SK-N-SH (cell line): Measurements from ENCODE around the gene PDZD8. TPM values are rescaled to one million over a fixed set of nuclear protein-coding genes. Genes with fewer than 3 reads are reported as not detected.

Source experiments
- CTCF ChIA-PET: fragments of 300-600, 350-600 bp; formaldehyde crosslinking; extraction: SDS; loops from one replicate; lab custom pipeline; 2021; lab: Yijun Ruan, JAX
- POLR2A ChIA-PET: fragments of 350-600 bp; sonication (Branson Sonifier 250); formaldehyde crosslinking; extraction: SDS; loops from one replicate; lab custom pipeline; 2020; ENCODE audit warnings: antibody characterized with exemption, inconsistent platforms; lab: Yijun Ruan, JAX
- DNase-seq: peaks from one replicate; pipeline ENCODE4 v3.0.0; 2012
- H2AFZ ChIP-seq: fragments of 200-600 bp; sonication (generic); 2 replicates; pipeline ENCODE4 v1.8.1; 2016; ENCODE audit warnings: antibody characterized with exemption, mild to moderate bottlenecking, low read depth
- H3F3A ChIP-seq: fragments of 200-600 bp; sonication (generic); replicated peaks from 2 replicates; pipeline ENCODE3; 2016; ENCODE audit warnings: antibody characterized with exemption, mild to moderate bottlenecking; ENCODE audit not compliant: insufficient read depth
- H3K27ac ChIP-seq, 2 experiments: fragments of 200-500 bp in 1 of 2; fragments of 200-600 bp in 1 of 2; sonication (Bioruptor generic) in 1 of 2; sonication (generic), shearing (Covaris generic) in 1 of 2; 2 replicates each; pipeline versions ENCODE4 v1.5.1 to v1.6.1; 2014 to 2016; ENCODE audit warnings: low read depth in 2 of 2, inconsistent platforms in 1 of 2, low read length in 1 of 2, mild to moderate bottlenecking in 1 of 2, mixed read lengths in 1 of 2
- H3K27me3 ChIP-seq: fragments of 200-600 bp; sonication (generic), shearing (Covaris generic); 2 replicates; pipeline ENCODE4 v1.6.1; 2016; ENCODE audit warnings: mixed run types; ENCODE audit not compliant: insufficient read depth
- H3K36me3 ChIP-seq, 2 experiments: fragments of 200-500 bp in 1 of 2; fragments of 200-600 bp in 1 of 2; sonication (Bioruptor generic) in 1 of 2; sonication (generic) in 1 of 2; replicated peaks in 1 of 2; 2 replicates each; pipeline versions ENCODE3 to v1.5.1; 2014 to 2016; ENCODE audit warnings: low read length in 1 of 2, mild to moderate bottlenecking in 1 of 2; ENCODE audit not compliant: insufficient read depth in 2 of 2, control insufficient read depth in 1 of 2
- H3K4me1 ChIP-seq, 2 experiments: fragments of 200-500 bp in 1 of 2; fragments of 200-600 bp in 1 of 2; sonication (Bioruptor generic) in 1 of 2; sonication (generic), shearing (Covaris generic) in 1 of 2; 2 replicates each; pipeline versions ENCODE4 v1.5.1 to v1.6.1; 2014 to 2016; ENCODE audit warnings: low read depth in 1 of 2, low read length in 1 of 2, mixed run types in 1 of 2; ENCODE audit not compliant: insufficient read depth in 2 of 2, control insufficient read depth in 1 of 2
- H3K4me2 ChIP-seq: fragments of 200-600 bp; sonication (generic), shearing (Covaris generic); 2 replicates; pipeline ENCODE4 v1.6.1; 2017; ENCODE audit warnings: mixed run types
- H3K4me3 ChIP-seq, 2 experiments: fragments of 200-500 bp in 1 of 2; fragments of 200-600 bp in 1 of 2; sonication (Bioruptor generic) in 1 of 2; sonication (generic), shearing (Covaris generic) in 1 of 2; 2 replicates each; pipeline versions ENCODE4 v1.5.1 to v1.8.1; 2014 to 2016; ENCODE audit warnings: low read depth in 2 of 2, inconsistent platforms in 1 of 2, low read length in 1 of 2, mild to moderate bottlenecking in 1 of 2, mixed read lengths in 1 of 2, moderate library complexity in 1 of 2
- H3K79me2 ChIP-seq: fragments of 200-600 bp; sonication (generic); 2 replicates; pipeline ENCODE4 v1.8.1; 2017; ENCODE audit warnings: mild to moderate bottlenecking; ENCODE audit not compliant: insufficient read depth
- H3K9ac ChIP-seq: fragments of 200-600 bp; sonication (generic); 2 replicates; pipeline ENCODE4 v1.6.1; 2017; ENCODE audit warnings: mixed run types
- H3K9me2 ChIP-seq: fragments of 200-600 bp; sonication (generic); 2 replicates; pipeline ENCODE4 v1.6.1; 2017; ENCODE audit warnings: mixed run types
- H3K9me3 ChIP-seq: fragments of 200-600 bp; sonication (generic); 2 replicates; pipeline ENCODE4 v1.6.1; 2017; ENCODE audit warnings: mixed run types, mild to moderate bottlenecking, moderate library complexity
- H4K20me1 ChIP-seq: fragments of 200-600 bp; sonication (generic); 2 replicates; pipeline ENCODE4 v1.6.1; 2017; ENCODE audit warnings: mild to moderate bottlenecking, mixed run types; ENCODE audit not compliant: insufficient read depth
- CHD2 ChIP-seq: fragments of 150-350 bp; IDR thresholded peaks from 2 replicates; pipeline ENCODE4 v1.6.1; 2018; ENCODE audit warnings: low read length; ENCODE audit not compliant: partially characterized antibody
- EP300 ChIP-seq, 2 experiments: IDR thresholded peaks; 2 replicates each; pipeline versions ENCODE4 v1.4.0 to v1.6.1; 2012; ENCODE audit warnings: borderline replicate concordance in 1 of 2, low read depth in 1 of 2, low read length in 1 of 2
- FOSL2 ChIP-seq: IDR thresholded peaks from 2 replicates; pipeline ENCODE4 v1.4.0; 2012; ENCODE audit warnings: low read depth, mild to moderate bottlenecking, moderate library complexity, borderline replicate concordance
- FOXJ3 ChIP-seq: sonication (generic); formaldehyde crosslinking; IDR thresholded peaks from 2 replicates; pipeline ENCODE4 v1.5.1; 2020; ENCODE audit warnings: mild to moderate bottlenecking, missing genetic modification reagents
- JUND ChIP-seq: IDR thresholded peaks from 2 replicates; pipeline ENCODE4 v1.4.0; 2012
- MEF2A ChIP-seq: IDR thresholded peaks from 2 replicates; pipeline ENCODE4 v1.4.0; 2012; ENCODE audit warnings: low read depth, borderline replicate concordance
- MXI1 ChIP-seq: IDR thresholded peaks from 2 replicates; pipeline ENCODE4 v1.6.1; 2012; ENCODE audit warnings: mild to moderate bottlenecking, low read depth, low read length, improper control_type of control experiment
- NRF1 ChIP-seq: IDR thresholded peaks from 2 replicates; pipeline ENCODE4 v1.6.1; 2012; ENCODE audit warnings: low read depth, mild to moderate bottlenecking, low read length
- POLR2AphosphoS5 ChIP-seq: IDR thresholded peaks from 2 replicates; pipeline ENCODE4 v1.6.1; 2012; ENCODE audit warnings: low read depth, low read length
- RAD21 ChIP-seq: IDR thresholded peaks from 2 replicates; pipeline ENCODE4 v1.6.1; 2012; ENCODE audit warnings: mild to moderate bottlenecking, low read length
- SMC3 ChIP-seq: IDR thresholded peaks from 2 replicates; pipeline ENCODE4 v1.6.1; 2012; ENCODE audit warnings: low read depth, low read length, improper control_type of control experiment
- TEAD4 ChIP-seq: IDR thresholded peaks from 2 replicates; pipeline ENCODE4 v1.4.0; 2012; ENCODE audit warnings: mild to moderate bottlenecking, borderline replicate concordance; ENCODE audit not compliant: insufficient read depth
- YY1 ChIP-seq: IDR thresholded peaks from 2 replicates; pipeline ENCODE4 v1.4.0; 2012; ENCODE audit warnings: low read depth, mild to moderate bottlenecking
- WGBS: methylation state at CpG from one replicate; pipeline ENCODE4 v1.1.6; 2017; ENCODE audit warnings: low lambda C conversion rate; 5-methylcytosine and 5-hydroxymethylcytosine counted together
- polyA plus RNA-seq, 3 experiments: library from polyadenylated mRNA; depleted of rRNA; stranded (reverse); fragments of >200 nt; gene quantifications; 2 replicates each; pipeline ENCODE4 v1.2.3, GENCODE V29; 2012
- TF ChIP-seq, protein P1 (sequence below): fragments of 200-600 bp; sonication (generic); IDR thresholded peaks from 2 replicates; pipeline ENCODE4 v1.6.1; 2017; ENCODE audit warnings: antibody characterized with exemption, mild to moderate bottlenecking, moderate library complexity
- TF ChIP-seq, protein P2 (sequence below): IDR thresholded peaks from 2 replicates; pipeline ENCODE4 v1.6.1; 2012; ENCODE audit warnings: mild to moderate bottlenecking, low read depth, low read length, moderate library complexity
- TF ChIP-seq, protein P3 (sequence below): fragments of 150-350 bp; IDR thresholded peaks from 2 replicates; pipeline ENCODE4 v1.6.1; 2016; ENCODE audit warnings: mild to moderate bottlenecking, low read depth, low read length

Gene PDZD8
- polyA plus RNA-seq, 1 of the 3 experiments (the other 2 are of a cell fraction), result 6.6 TPM

DNA sequence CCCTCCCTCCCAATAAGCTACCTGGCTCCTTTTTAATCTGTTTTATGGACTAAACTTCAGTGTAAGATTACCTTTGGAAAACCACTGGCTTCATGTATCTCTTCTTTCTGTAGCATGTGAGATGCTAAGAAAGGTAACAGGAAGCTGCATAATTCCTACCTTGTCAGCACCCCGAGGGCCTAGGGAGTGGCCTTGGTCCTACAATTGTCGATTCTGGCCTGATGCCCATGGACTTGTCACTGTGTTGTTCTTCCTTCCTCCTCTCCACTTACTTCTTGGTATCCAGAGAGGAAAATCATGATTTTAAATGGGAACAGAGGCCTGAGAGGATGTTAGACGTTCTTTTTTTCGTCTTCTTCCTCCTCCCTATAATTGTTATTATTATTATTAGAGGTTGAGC lies 42.9 kb upstream of the PDZD8 start:
- no peak overlapping the region for H2AFZ ChIP-seq
- 32% methylated on average over 4 of the region's 4 CpGs for WGBS
- POLR2A ChIA-PET, result no interaction called here

DNA sequence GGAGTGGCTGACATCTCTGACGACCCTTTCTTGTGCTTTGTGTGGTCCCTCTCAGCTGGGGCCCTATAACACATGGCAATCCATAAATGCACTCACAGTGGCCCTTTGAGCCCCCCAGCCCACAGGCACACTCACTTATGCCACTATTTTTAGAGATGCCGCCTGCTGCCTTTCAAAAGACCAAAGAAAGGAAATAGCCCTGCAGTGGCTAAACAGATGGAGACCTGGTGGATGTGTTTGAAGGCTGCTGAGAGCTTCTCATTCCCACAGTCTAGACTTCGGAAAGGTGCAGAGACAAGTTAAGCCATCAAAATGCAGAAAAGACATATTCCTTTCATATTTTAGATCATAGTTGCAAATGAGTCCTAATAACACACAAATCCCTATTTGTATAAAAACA lies 42.0 kb upstream of the PDZD8 start:
- H3K9me3 ChIP-seq, result no peaks in the 10 kb centered on the region
- no peaks in the 10 kb centered on the region for H3K36me3 ChIP-seq
- POLR2A ChIA-PET, result no interaction called here
- H4K20me1 ChIP-seq, result no peaks in the 10 kb centered on the region
- CTCF ChIA-PET, result interaction anchor here (1.7 kb wide), 1 partner anchor 201 kb away, joined by 5 read pairs; no protein-coding TSS in a partner anchor
- WGBS, result 16% methylated on average over 2 of the region's 3 CpGs
- H3K79me2 ChIP-seq, result no peaks in the 10 kb centered on the region
- DNase-seq, result no peak
- H3K9ac ChIP-seq, result no peak overlapping the region
- H3K27me3 ChIP-seq, result no peaks in the 10 kb centered on the region
- no peaks in the 10 kb centered on the region for H3K4me1 ChIP-seq
- H3F3A ChIP-seq, result no peaks in the 10 kb centered on the region
- no peak overlapping the region for H2AFZ ChIP-seq
- H3K9me2 ChIP-seq, result no peaks in the 10 kb centered on the region
- no peak overlapping the region for H3K27ac ChIP-seq
- H3K4me2 ChIP-seq, result no peak overlapping the region
- no peak for TF ChIP-seq MXI1
- no peak for TF ChIP-seq MEF2A
- TF ChIP-seq SMC3, result no peak
- no peak for TF ChIP-seq TEAD4
- no peak for TF ChIP-seq RAD21
- TF ChIP-seq EP300 (IDR thresholded peaks at IDR 0.05; ENCODE audit: borderline replicate concordance in 1 of 2, low read depth in 1 of 2, low read length in 1 of 2), result no peak
- no peak for TF ChIP-seq POLR2AphosphoS5
- TF ChIP-seq FOSL2, result no peak
- TF ChIP-seq NRF1, result no peak
- no peak for TF ChIP-seq CHD2
- TF ChIP-seq YY1, result no peak
- no peak for TF ChIP-seq JUND
- TF ChIP-seq, protein P1, sequence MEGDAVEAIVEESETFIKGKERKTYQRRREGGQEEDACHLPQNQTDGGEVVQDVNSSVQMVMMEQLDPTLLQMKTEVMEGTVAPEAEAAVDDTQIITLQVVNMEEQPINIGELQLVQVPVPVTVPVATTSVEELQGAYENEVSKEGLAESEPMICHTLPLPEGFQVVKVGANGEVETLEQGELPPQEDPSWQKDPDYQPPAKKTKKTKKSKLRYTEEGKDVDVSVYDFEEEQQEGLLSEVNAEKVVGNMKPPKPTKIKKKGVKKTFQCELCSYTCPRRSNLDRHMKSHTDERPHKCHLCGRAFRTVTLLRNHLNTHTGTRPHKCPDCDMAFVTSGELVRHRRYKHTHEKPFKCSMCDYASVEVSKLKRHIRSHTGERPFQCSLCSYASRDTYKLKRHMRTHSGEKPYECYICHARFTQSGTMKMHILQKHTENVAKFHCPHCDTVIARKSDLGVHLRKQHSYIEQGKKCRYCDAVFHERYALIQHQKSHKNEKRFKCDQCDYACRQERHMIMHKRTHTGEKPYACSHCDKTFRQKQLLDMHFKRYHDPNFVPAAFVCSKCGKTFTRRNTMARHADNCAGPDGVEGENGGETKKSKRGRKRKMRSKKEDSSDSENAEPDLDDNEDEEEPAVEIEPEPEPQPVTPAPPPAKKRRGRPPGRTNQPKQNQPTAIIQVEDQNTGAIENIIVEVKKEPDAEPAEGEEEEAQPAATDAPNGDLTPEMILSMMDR, result no peak
- H3K4me3 ChIP-seq, result no peak overlapping the region

More for the DNA sequence above, 42.9 kb upstream of the PDZD8 start:
- TF ChIP-seq MEF2A, result no peak
- TF ChIP-seq, protein P2, sequence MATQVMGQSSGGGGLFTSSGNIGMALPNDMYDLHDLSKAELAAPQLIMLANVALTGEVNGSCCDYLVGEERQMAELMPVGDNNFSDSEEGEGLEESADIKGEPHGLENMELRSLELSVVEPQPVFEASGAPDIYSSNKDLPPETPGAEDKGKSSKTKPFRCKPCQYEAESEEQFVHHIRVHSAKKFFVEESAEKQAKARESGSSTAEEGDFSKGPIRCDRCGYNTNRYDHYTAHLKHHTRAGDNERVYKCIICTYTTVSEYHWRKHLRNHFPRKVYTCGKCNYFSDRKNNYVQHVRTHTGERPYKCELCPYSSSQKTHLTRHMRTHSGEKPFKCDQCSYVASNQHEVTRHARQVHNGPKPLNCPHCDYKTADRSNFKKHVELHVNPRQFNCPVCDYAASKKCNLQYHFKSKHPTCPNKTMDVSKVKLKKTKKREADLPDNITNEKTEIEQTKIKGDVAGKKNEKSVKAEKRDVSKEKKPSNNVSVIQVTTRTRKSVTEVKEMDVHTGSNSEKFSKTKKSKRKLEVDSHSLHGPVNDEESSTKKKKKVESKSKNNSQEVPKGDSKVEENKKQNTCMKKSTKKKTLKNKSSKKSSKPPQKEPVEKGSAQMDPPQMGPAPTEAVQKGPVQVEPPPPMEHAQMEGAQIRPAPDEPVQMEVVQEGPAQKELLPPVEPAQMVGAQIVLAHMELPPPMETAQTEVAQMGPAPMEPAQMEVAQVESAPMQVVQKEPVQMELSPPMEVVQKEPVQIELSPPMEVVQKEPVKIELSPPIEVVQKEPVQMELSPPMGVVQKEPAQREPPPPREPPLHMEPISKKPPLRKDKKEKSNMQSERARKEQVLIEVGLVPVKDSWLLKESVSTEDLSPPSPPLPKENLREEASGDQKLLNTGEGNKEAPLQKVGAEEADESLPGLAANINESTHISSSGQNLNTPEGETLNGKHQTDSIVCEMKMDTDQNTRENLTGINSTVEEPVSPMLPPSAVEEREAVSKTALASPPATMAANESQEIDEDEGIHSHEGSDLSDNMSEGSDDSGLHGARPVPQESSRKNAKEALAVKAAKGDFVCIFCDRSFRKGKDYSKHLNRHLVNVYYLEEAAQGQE, result no peak
- TF ChIP-seq FOXJ3, result no peak
- TF ChIP-seq, protein P3, sequence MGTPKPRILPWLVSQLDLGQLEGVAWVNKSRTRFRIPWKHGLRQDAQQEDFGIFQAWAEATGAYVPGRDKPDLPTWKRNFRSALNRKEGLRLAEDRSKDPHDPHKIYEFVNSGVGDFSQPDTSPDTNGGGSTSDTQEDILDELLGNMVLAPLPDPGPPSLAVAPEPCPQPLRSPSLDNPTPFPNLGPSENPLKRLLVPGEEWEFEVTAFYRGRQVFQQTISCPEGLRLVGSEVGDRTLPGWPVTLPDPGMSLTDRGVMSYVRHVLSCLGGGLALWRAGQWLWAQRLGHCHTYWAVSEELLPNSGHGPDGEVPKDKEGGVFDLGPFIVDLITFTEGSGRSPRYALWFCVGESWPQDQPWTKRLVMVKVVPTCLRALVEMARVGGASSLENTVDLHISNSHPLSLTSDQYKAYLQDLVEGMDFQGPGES, result no peak
- TF ChIP-seq, all 33 proteins: peak for 0
- no peak for DNase-seq
- Histone ChIP-seq H3K9ac (no peak overlapping the region), H3K4me3 (no peak overlapping the region), H3K4me1 (no peaks in the 10 kb centered on the region), H3K9me3 (no peaks in the 10 kb centered on the region), H3K4me2 (no peak overlapping the region), H3K27ac (no peak overlapping the region), H3K27me3 (no peaks in the 10 kb centered on the region), H3K36me3 (no peaks in the 10 kb centered on the region), H3F3A (no peaks in the 10 kb centered on the region), H3K79me2 (no peaks in the 10 kb centered on the region), H3K9me2 (no peaks in the 10 kb centered on the region), H4K20me1 (no peaks in the 10 kb centered on the region)
- CTCF ChIA-PET, result interaction anchor here (0.7 to 1.7 kb wide), 3 partner anchors 25 to 202 kb away, joined by 3 to 6 read pairs (median 5); no protein-coding TSS in a partner anchor
